Natural killer cell (primary cell): ENCODE results near the gene CNDP1. TPM values are rescaled to one million over a fixed set of nuclear protein-coding genes. Genes with fewer than 3 reads are reported as not detected.

ENCODE experiments used
- ATAC-seq, 3 donors: fragments of 150-1000 bp in 2 of 3; fragments of 200-7000 bp in 1 of 3; cut with Tn5 transposase; 1 replicate in 1 of 3; 2 replicates in 2 of 3; pipeline ENCODE4 v1.10.0; 2021; ENCODE audit warnings: mild to moderate bottlenecking in 2 of 3, moderate library complexity in 2 of 3
- DNase-seq, 2 donors: peaks; one replicate each; pipeline versions ENCODE4 v3.0.0 to v3.0.0-alpha.2; 2013 to 2021; ENCODE audit warnings: mixed read lengths in 1 of 2
- H3K27ac ChIP-seq: one replicate; pipeline ENCODE4 v1.5.1; 2013; ENCODE audit warnings: mild to moderate bottlenecking, low read length
- H3K27me3 ChIP-seq: one replicate; pipeline ENCODE4 v1.6.1; 2013; ENCODE audit warnings: low read length; ENCODE audit not compliant: control insufficient read depth, insufficient read depth
- H3K36me3 ChIP-seq: one replicate; pipeline ENCODE4 v1.6.1; 2013; ENCODE audit warnings: low read length; ENCODE audit not compliant: control insufficient read depth, insufficient read depth
- H3K4me1 ChIP-seq: one replicate; pipeline ENCODE4 v1.6.1; 2013; ENCODE audit warnings: low read length; ENCODE audit not compliant: control insufficient read depth, insufficient read depth
- H3K4me3 ChIP-seq: one replicate; pipeline ENCODE4 v1.5.1; 2013; ENCODE audit warnings: low read length
- H3K9me3 ChIP-seq: one replicate; pipeline ENCODE4 v1.6.1; 2013; ENCODE audit warnings: low read length; ENCODE audit not compliant: control insufficient read depth, insufficient read depth
- H3K27ac Mint-ChIP-seq, 2 donors: one replicate each; pipeline ENCODE4 v1.8.0; 2022; ENCODE audit warnings: mild to moderate bottlenecking in 2 of 2, mixed read lengths in 2 of 2, moderate library complexity in 1 of 2
- H3K27me3 Mint-ChIP-seq, 2 donors: one replicate each; pipeline ENCODE4 v1.8.0; 2022; ENCODE audit warnings: low read depth in 2 of 2, mixed read lengths in 2 of 2
- H3K36me3 Mint-ChIP-seq: one replicate; pipeline ENCODE4 v1.8.0; 2022; ENCODE audit warnings: mixed read lengths
- H3K4me1 Mint-ChIP-seq, 2 donors: one replicate each; pipeline ENCODE4 v1.8.0; 2022; ENCODE audit warnings: mixed read lengths in 2 of 2
- H3K4me3 Mint-ChIP-seq: one replicate; pipeline ENCODE4 v1.8.0; 2022; ENCODE audit warnings: mild to moderate bottlenecking, moderate library complexity, mixed read lengths
- H3K9me3 Mint-ChIP-seq, 2 donors: one replicate each; pipeline ENCODE4 v1.8.0; 2022; ENCODE audit warnings: mixed read lengths in 2 of 2
- CTCF ChIP-seq: fragments of 200-600 bp; IDR thresholded peaks from one replicate; pipeline ENCODE4 v1.8.0; 2022; ENCODE audit warnings: antibody characterized with exemption
- WGBS: methylation state at CpG from one replicate; pipeline ENCODE4 v1.1.7; 2013; ENCODE audit warnings: missing lambda C conversion rate; ENCODE audit not compliant: insufficient coverage; 5-methylcytosine and 5-hydroxymethylcytosine counted together
- intact Hi-C: fragments of 100-400 bp; cut with micrococcal nuclease; formaldehyde crosslinking; loops from one replicate; pipeline ENCODE4 v1.14.2; 2022
- total RNA-seq, 4 donors: library from RNA; stranded (reverse); fragments of 120-200 nt in 1 of 4; gene quantifications; one replicate each; pipeline versions ENCODE4 v1.2.3 to v1.2.4, GENCODE V29; 2013 to 2022

CNDP1 gene
- total RNA-seq, 3 donors from 2014 or later (not counting 1 experiment from before 2014, with no cell fraction given) = 0.31 to 0.60 (median 0.57) TPM

- WGBS = 97% methylated on average over 11 of the region's 11 CpGs
- Histone ChIP-seq H3K4me1 (no peaks in the 10 kb centered on the region), H3K9me3 (no peaks in the 10 kb centered on the region), H3K27me3 (no peaks in the 10 kb centered on the region), H3K4me3 (no peak overlapping the region), H3K36me3 (peaks cover 85% of the 10 kb centered on the region), H3K27ac (no peak overlapping the region)
- Mint-ChIP-seq H3K4me1 (peaks cover 5 to 26% of the 10 kb centered on the region in 2 donors), H3K9me3 (no peaks in the 10 kb centered on the region), H3K4me3 (no peak overlapping the region), H3K27me3 (no peaks in the 10 kb centered on the region), H3K27ac (peak overlapping the region in 1 of 2 donors; percentile 71), H3K36me3 (peaks cover 6% of the 10 kb centered on the region)
- ATAC-seq = no peak
- no peak for TF ChIP-seq CTCF
- intact Hi-C loops = no loop called here
- no peak for DNase-seq
Measured at GRCh38 chr18:74508821-74509225, 25.5 kb upstream of the CNDP1 start.

- H3K9me3 Mint-ChIP-seq = no peaks in the 10 kb centered on the region
- Histone ChIP-seq H3K4me1 (no peaks in the 10 kb centered on the region), H3K27ac (no peak overlapping the region), H3K9me3 (no peaks in the 10 kb centered on the region), H3K27me3 (no peaks in the 10 kb centered on the region), H3K4me3 (no peak overlapping the region), H3K36me3 (peaks cover 85% of the 10 kb centered on the region)
- DNase-seq = no peak
- no peaks in the 10 kb centered on the region for H3K27me3 Mint-ChIP-seq
- TF ChIP-seq CTCF = no peak
- no peak overlapping the region for H3K4me3 Mint-ChIP-seq
- 93% methylated on average over 29 of the region's 29 CpGs for WGBS
- intact Hi-C loops = no loop called here
- no peak overlapping the region for H3K27ac Mint-ChIP-seq
- ATAC-seq = no peak
- H3K36me3 Mint-ChIP-seq = peaks cover 6% of the 10 kb centered on the region
- H3K4me1 Mint-ChIP-seq = peaks cover 11 to 38% of the 10 kb centered on the region in 2 donors
Measured at GRCh38 chr18:74509856-74510769, 24.2 kb upstream of the CNDP1 start.

- WGBS = 98% methylated on average over 12 of the region's 12 CpGs
- DNase-seq (no peak), ATAC-seq (no peak)
- Histone ChIP-seq H3K4me3 (no peak overlapping the region), H3K9me3 (no peaks in the 10 kb centered on the region), H3K36me3 (peaks cover 89% of the 10 kb centered on the region), H3K27me3 (no peaks in the 10 kb centered on the region), H3K27ac (no peak overlapping the region), H3K4me1 (no peaks in the 10 kb centered on the region)
- no peak for TF ChIP-seq CTCF
- H3K27ac Mint-ChIP-seq = no peak overlapping the region
- H3K9me3 Mint-ChIP-seq = no peaks in the 10 kb centered on the region
- H3K27me3 Mint-ChIP-seq = no peaks in the 10 kb centered on the region
- intact Hi-C loops = no loop called here
- H3K4me1 Mint-ChIP-seq = peaks cover 11 to 38% of the 10 kb centered on the region in 2 donors
- peaks cover 6% of the 10 kb centered on the region for H3K36me3 Mint-ChIP-seq
- H3K4me3 Mint-ChIP-seq = no peak overlapping the region
Measured at GRCh38 chr18:74510770-74511095, 23.6 kb upstream of the CNDP1 start.
